Tibial nerve (tissue), 4 donors: ENCODE results near the gene MUC2. TPM values are rescaled to one million over a fixed set of nuclear protein-coding genes. Genes with fewer than 3 reads are reported as not detected.

Source experiments
- DNase-seq, 2 donors: peaks; one replicate each; pipeline ENCODE4 v3.0.0-alpha.2; 2019; ENCODE audit warnings: low spot score in 2 of 2
- H3K27ac ChIP-seq, 4 donors: fragments of 200-600 bp; sonication (generic) in 3 of 4; one replicate each; pipeline ENCODE4 v1.5.1; 2017 to 2019; ENCODE audit warnings: mild to moderate bottlenecking in 1 of 4
- H3K27me3 ChIP-seq, 2 donors: fragments of 200-600 bp; sonication (generic) in 1 of 2; one replicate each; pipeline versions ENCODE4 v1.5.1 to v1.6.0; 2017 to 2019
- H3K36me3 ChIP-seq, 3 donors: fragments of 200-600 bp; sonication (generic); one replicate each; pipeline ENCODE4 v1.5.1; 2018 to 2019
- H3K4me1 ChIP-seq, 4 donors: fragments of 200-600 bp; sonication (generic) in 3 of 4; one replicate each; pipeline ENCODE4 v1.5.1; 2017 to 2019
- H3K4me3 ChIP-seq, 4 donors: fragments of 200-600 bp; sonication (generic) in 3 of 4; one replicate each; pipeline ENCODE4 v1.5.1; 2017 to 2019; ENCODE audit warnings: mild to moderate bottlenecking in 1 of 4, moderate library complexity in 1 of 4
- H3K9me3 ChIP-seq, 4 donors: fragments of 200-600 bp; sonication (generic) in 3 of 4; one replicate each; pipeline ENCODE4 v1.5.1; 2017 to 2019
- CTCF ChIP-seq, 5 experiments: fragments of 200-600 bp in 3 of 5; fragments of 450-650 bp in 2 of 5; sonication (generic) in 3 of 5; IDR thresholded peaks; one replicate each; pipeline ENCODE4 v1.5.1; 2016 to 2019; ENCODE audit warnings: antibody characterized with exemption in 5 of 5, mild to moderate bottlenecking in 3 of 5, moderate library complexity in 2 of 5
- EP300 ChIP-seq, 2 donors: sonication (generic); formaldehyde crosslinking; IDR thresholded peaks; one replicate each; pipeline ENCODE4 v1.6.1; 2017; ENCODE audit warnings: antibody characterized with exemption in 2 of 2, mild to moderate bottlenecking in 1 of 2
- POLR2A ChIP-seq, 2 donors: fragments of 450-650 bp; IDR thresholded peaks; one replicate each; pipeline ENCODE4 v1.6.1; 2017; ENCODE audit warnings: antibody characterized with exemption in 2 of 2, mild to moderate bottlenecking in 2 of 2, moderate library complexity in 2 of 2
- WGBS, 2 donors: methylation state at CpG; one replicate each; pipeline ENCODE4 v1.1.5; 2018; 5-methylcytosine and 5-hydroxymethylcytosine counted together
- total RNA-seq, 4 donors: library from RNA; depleted of rRNA; stranded (reverse); fragments of >200 nt; gene quantifications; one replicate each; pipeline ENCODE4 v1.1.0, GENCODE V29; 2016

Gene MUC2
- total RNA-seq, 4 donors from 2014 or later, result not detected

GRCh38 chr11:1121813-1122663 is 47.4 kb downstream of the MUC2 start:
- TF ChIP-seq EP300 (IDR thresholded peaks at IDR 0.05) (no peak), POLR2A (IDR thresholded peaks at IDR 0.05) (no peak), CTCF (IDR thresholded peaks at IDR 0.05) (no peak)
- peaks cover 0 to 23% of the 10 kb centered on the region in 2 donors for H3K27me3 ChIP-seq
- H3K4me3 ChIP-seq, result no peak overlapping the region
- H3K36me3 ChIP-seq, result no peaks in the 10 kb centered on the region
- no peaks in the 10 kb centered on the region for H3K4me1 ChIP-seq
- DNase-seq, result no peak
- 49 to 58% methylated on average over 14 to 27 of the region's 28 CpGs for WGBS, 2 donors
- H3K27ac ChIP-seq, result no peak overlapping the region
- H3K9me3 ChIP-seq, result no peaks in the 10 kb centered on the region

- H3K9me3 ChIP-seq, result no peaks in the 10 kb centered on the region
- TF ChIP-seq CTCF (IDR thresholded peaks at IDR 0.05) (no peak), EP300 (IDR thresholded peaks at IDR 0.05) (no peak), POLR2A (IDR thresholded peaks at IDR 0.05) (no peak)
- WGBS, 2 donors, result 75 to 77% methylated on average over 6 of the region's 7 CpGs
- peaks cover 0 to 23% of the 10 kb centered on the region in 2 donors for H3K27me3 ChIP-seq
- no peaks in the 10 kb centered on the region for H3K36me3 ChIP-seq
- H3K4me1 ChIP-seq, result no peaks in the 10 kb centered on the region
- DNase-seq, result no peak
- H3K4me3 ChIP-seq, result no peak overlapping the region
- H3K27ac ChIP-seq, result no peak overlapping the region
These were observed 48.0 kb downstream of the MUC2 start for GRCh38 chr11:1122664-1123002.

GRCh38 chr11:1123970-1124369 is 49.3 kb downstream of the MUC2 start:
- no peaks in the 10 kb centered on the region for H3K36me3 ChIP-seq
- no peak overlapping the region for H3K4me3 ChIP-seq
- no peaks in the 10 kb centered on the region for H3K4me1 ChIP-seq
- TF ChIP-seq POLR2A (IDR thresholded peaks at IDR 0.05) (no peak), CTCF (IDR thresholded peaks at IDR 0.05) (no peak), EP300 (IDR thresholded peaks at IDR 0.05) (no peak)
- no peak for DNase-seq
- WGBS, 2 donors, result 83 to 86% methylated on average over 1 of the region's 1 CpG
- no peaks in the 10 kb centered on the region for H3K9me3 ChIP-seq
- H3K27ac ChIP-seq, result no peak overlapping the region
- peaks cover 0 to 22% of the 10 kb centered on the region in 2 donors for H3K27me3 ChIP-seq

Other genes with a start within 250 kb of the MUC2 start
- gene CRACR2B, start 247.0 kb upstream of the MUC2 start, total RNA-seq, result 10 to 100 TPM in 3 of 4 donors, 1 to 10 TPM in 1; 7.1 to 19.7 (median 16.8) TPM
- gene CD151, start 241.9 kb upstream of the MUC2 start, total RNA-seq, result 100 to 1,000 TPM; 264 to 309 (median 281) TPM
- gene POLR2L, start 232.3 kb upstream of the MUC2 start, total RNA-seq, result 100 to 1,000 TPM in 2 of 4 donors, 10 to 100 TPM in 2; 71.7 to 140 (median 110) TPM
- 100 to 1,000 TPM; 139 to 256 (median 221) TPM for gene TSPAN4, start 232.0 kb upstream of the MUC2 start, total RNA-seq
- 10 to 100 TPM; 47.9 to 83.4 (median 65.8) TPM for gene CHID1, start 164.1 kb upstream of the MUC2 start, total RNA-seq
- 100 to 1,000 TPM in 1 of 4 donors, 10 to 100 TPM in 3; 70.8 to 136 (median 90.3) TPM for gene AP2A2, start 149.0 kb upstream of the MUC2 start, total RNA-seq
- 1 to 10 TPM in 1 of 4 donors, under 1 TPM in 2, not detected in 1; under 0.01 to 2.7 (median under 0.01) TPM for gene MUC6, start 38.2 kb upstream of the MUC2 start, total RNA-seq
- not detected for gene MUC5AC, start 83.1 kb downstream of the MUC2 start, total RNA-seq
- under 1 TPM in 2 of 4 donors, not detected in 2; under 0.01 to 0.22 TPM for gene MUC5B, start 148.2 kb downstream of the MUC2 start, total RNA-seq
- 10 to 100 TPM; 50.9 to 89.0 (median 54.9) TPM for gene TOLLIP, start 234.8 kb downstream of the MUC2 start, total RNA-seq